ENCODE results near the gene PGGHG.

GRCh38 chr11:295351-296170, 6.6 kb downstream of the PGGHG start:
- TF ChIP-seq RAD21 (IDR thresholded peaks at IDR 0.05; ENCODE audit: low read depth) (no peak), YY1 (IDR thresholded peaks at IDR 0.05; ENCODE audit: low read depth) (no peak), EP300 (IDR thresholded peaks at IDR 0.05; ENCODE audit: borderline replicate concordance) (no peak), CEBPB (IDR thresholded peaks at IDR 0.05) (no peak), USF1 (IDR thresholded peaks at IDR 0.05) (no peak), EGR1 (IDR thresholded peaks at IDR 0.05) (no peak)
- TF ChIP-seq, protein P1, sequence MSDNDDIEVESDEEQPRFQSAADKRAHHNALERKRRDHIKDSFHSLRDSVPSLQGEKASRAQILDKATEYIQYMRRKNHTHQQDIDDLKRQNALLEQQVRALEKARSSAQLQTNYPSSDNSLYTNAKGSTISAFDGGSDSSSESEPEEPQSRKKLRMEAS (IDR thresholded peaks at IDR 0.05), result no peak
